Measurements from ENCODE around the gene MAU2. TPM values are rescaled to one million over a fixed set of nuclear protein-coding genes. Genes with fewer than 3 reads are reported as not detected.

MAU2 gene
- total RNA-seq, 1 donor from 2014 or later: 37.0 TPM

GRCh38 chr19:19337120-19337519 is 16.5 kb downstream of the MAU2 start:
- Histone ChIP-seq H3K79me2 (ENCODE audit: insufficient read depth, low read length) (peaks cover 31% of the 10 kb centered on the region), H3K4me1 (ENCODE audit: insufficient read depth, low read length) (peaks cover 12% of the 10 kb centered on the region), H4K20me1 (ENCODE audit: insufficient read depth, low read length) (peaks cover 42% of the 10 kb centered on the region), H3K9ac (ENCODE audit: low read length) (no peak overlapping the region), H3K36me3 (ENCODE audit: insufficient read depth, low read length) (peaks cover 26% of the 10 kb centered on the region), H3K4me3 (ENCODE audit: insufficient read depth, low read depth, low read length) (no peak overlapping the region), H3K4me2 (ENCODE audit: low read length) (no peak overlapping the region), H3K27ac (ENCODE audit: low read depth, low read length) (no peak overlapping the region), H3K27me3 (ENCODE audit: insufficient read depth, low read length) (no peaks in the 10 kb centered on the region), H3K9me3 (ENCODE audit: insufficient read depth, low read depth, low read length) (no peaks in the 10 kb centered on the region), H2AFZ (ENCODE audit: low read depth, low read length) (no peak overlapping the region)
- peaks cover 10% of the 10 kb centered on the region for H3K36me3 Mint-ChIP-seq (ENCODE audit: low read depth, unreplicated experiment)
- H3K27me3 Mint-ChIP-seq (ENCODE audit: low read depth, unreplicated experiment): no peaks in the 10 kb centered on the region
- DNase-seq (ENCODE audit: low read depth) (no peak), FAIRE-seq (no peak)
- no peaks in the 10 kb centered on the region for H3K4me1 Mint-ChIP-seq (ENCODE audit: low read depth, unreplicated experiment)
- no peaks in the 10 kb centered on the region for H3K9me3 Mint-ChIP-seq (ENCODE audit: unreplicated experiment)
- H3K4me3 Mint-ChIP-seq (ENCODE audit: unreplicated experiment): no peak overlapping the region
- no peak for TF ChIP-seq CTCF (IDR thresholded peaks at IDR 0.05; ENCODE audit: insufficient read depth, low read depth, low read length)
- TF ChIP-seq EZH2 (IDR thresholded peaks at IDR 0.05; ENCODE audit: insufficient read depth, low read length): no peak
- no peak overlapping the region for H3K27ac Mint-ChIP-seq (ENCODE audit: unreplicated experiment)

DNA sequence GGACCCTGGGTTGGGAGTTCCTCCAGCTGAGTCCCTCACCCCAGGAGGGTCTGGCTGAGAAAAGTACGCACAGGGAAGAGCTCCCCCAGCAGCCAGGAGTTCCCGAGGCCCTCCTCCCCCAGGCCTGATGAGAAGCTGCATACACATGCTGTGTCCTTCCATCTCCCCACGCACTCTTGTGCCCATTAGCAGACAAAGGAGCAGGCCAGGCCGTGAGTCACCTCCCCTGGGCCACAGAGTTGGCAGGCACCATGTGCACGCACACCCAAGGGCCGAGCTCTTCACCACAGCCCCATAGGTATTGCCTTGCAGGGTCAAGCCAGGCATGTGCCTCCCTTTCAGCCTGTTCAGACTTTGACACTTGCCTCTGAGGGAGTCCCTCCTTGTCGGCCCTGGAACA is 17.5 kb downstream of the MAU2 start:
- no peaks in the 10 kb centered on the region for H3K9me3 Mint-ChIP-seq (ENCODE audit: unreplicated experiment)
- DNase-seq (ENCODE audit: low read depth) (peak; percentile 71), FAIRE-seq (no peak)
- peaks cover 12% of the 10 kb centered on the region for H3K4me1 ChIP-seq (ENCODE audit: insufficient read depth, low read length)
- no peaks in the 10 kb centered on the region for H3K9me3 ChIP-seq (ENCODE audit: insufficient read depth, low read depth, low read length)
- TF ChIP-seq EZH2 (IDR thresholded peaks at IDR 0.05; ENCODE audit: insufficient read depth, low read length) (no peak), CTCF (IDR thresholded peaks at IDR 0.05; ENCODE audit: insufficient read depth, low read depth, low read length) (no peak)
- peak overlapping the region; percentile 4 for H3K4me2 ChIP-seq (ENCODE audit: low read length)
- no peaks in the 10 kb centered on the region for H3K27me3 ChIP-seq (ENCODE audit: insufficient read depth, low read length)
- no peak overlapping the region for H3K9ac ChIP-seq (ENCODE audit: low read length)
- peaks cover 38% of the 10 kb centered on the region for H4K20me1 ChIP-seq (ENCODE audit: insufficient read depth, low read length)
- peaks cover 10% of the 10 kb centered on the region for H3K36me3 Mint-ChIP-seq (ENCODE audit: low read depth, unreplicated experiment)
- peak overlapping the region; percentile 2 for H3K27ac ChIP-seq (ENCODE audit: low read depth, low read length)
- H3K4me3 Mint-ChIP-seq (ENCODE audit: unreplicated experiment): no peak overlapping the region
- H3K27me3 Mint-ChIP-seq (ENCODE audit: low read depth, unreplicated experiment): no peaks in the 10 kb centered on the region
- H3K79me2 ChIP-seq (ENCODE audit: insufficient read depth, low read length): peaks cover 23% of the 10 kb centered on the region
- no peak overlapping the region for H3K27ac Mint-ChIP-seq (ENCODE audit: unreplicated experiment)
- no peak overlapping the region for H2AFZ ChIP-seq (ENCODE audit: low read depth, low read length)
- no peaks in the 10 kb centered on the region for H3K4me1 Mint-ChIP-seq (ENCODE audit: low read depth, unreplicated experiment)
- H3K4me3 ChIP-seq (ENCODE audit: insufficient read depth, low read depth, low read length): no peak overlapping the region
- H3K36me3 ChIP-seq (ENCODE audit: insufficient read depth, low read length): peaks cover 30% of the 10 kb centered on the region

DNA sequence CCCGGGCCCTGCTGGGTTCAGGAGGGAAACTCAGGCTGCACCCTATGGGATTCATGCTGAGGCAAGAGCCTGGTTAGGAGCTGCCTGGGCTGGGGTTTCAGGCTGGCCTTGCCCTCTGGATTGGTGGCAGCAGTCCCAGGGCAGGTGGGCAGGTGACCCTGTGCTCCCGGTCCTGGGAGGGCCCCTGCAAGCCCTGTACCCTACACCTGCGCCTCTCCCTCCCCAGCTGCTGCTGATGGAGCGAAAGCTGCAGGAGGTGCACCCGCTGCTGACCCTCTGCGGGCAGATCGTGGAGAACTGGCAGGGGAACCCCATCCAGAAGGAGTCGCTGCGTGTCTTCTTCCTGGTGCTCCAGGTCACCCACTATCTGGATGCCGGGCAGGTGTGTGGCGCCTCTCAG is 20.4 kb downstream of the MAU2 start:
- H2AFZ ChIP-seq (ENCODE audit: low read depth, low read length): no peak overlapping the region
- no peak overlapping the region for H3K4me2 ChIP-seq (ENCODE audit: low read length)
- H3K27ac Mint-ChIP-seq (ENCODE audit: unreplicated experiment): no peak overlapping the region
- DNase-seq (ENCODE audit: low read depth) (no peak), FAIRE-seq (no peak)
- H3K9ac ChIP-seq (ENCODE audit: low read length): no peak overlapping the region
- H3K9me3 ChIP-seq (ENCODE audit: insufficient read depth, low read depth, low read length): no peaks in the 10 kb centered on the region
- H3K36me3 Mint-ChIP-seq (ENCODE audit: low read depth, unreplicated experiment): peaks cover 8% of the 10 kb centered on the region
- H3K4me3 Mint-ChIP-seq (ENCODE audit: unreplicated experiment): no peak overlapping the region
- no peaks in the 10 kb centered on the region for H3K27me3 Mint-ChIP-seq (ENCODE audit: low read depth, unreplicated experiment)
- no peak overlapping the region for H3K27ac ChIP-seq (ENCODE audit: low read depth, low read length)
- peaks cover 12% of the 10 kb centered on the region for H3K4me1 ChIP-seq (ENCODE audit: insufficient read depth, low read length)
- peaks cover 12% of the 10 kb centered on the region for H4K20me1 ChIP-seq (ENCODE audit: insufficient read depth, low read length)
- no peaks in the 10 kb centered on the region for H3K27me3 ChIP-seq (ENCODE audit: insufficient read depth, low read length)
- peaks cover 33% of the 10 kb centered on the region for H3K36me3 ChIP-seq (ENCODE audit: insufficient read depth, low read length)
- H3K4me1 Mint-ChIP-seq (ENCODE audit: low read depth, unreplicated experiment): no peaks in the 10 kb centered on the region
- TF ChIP-seq EZH2 (IDR thresholded peaks at IDR 0.05; ENCODE audit: insufficient read depth, low read length): no peak
- no peaks in the 10 kb centered on the region for H3K79me2 ChIP-seq (ENCODE audit: insufficient read depth, low read length)
- H3K9me3 Mint-ChIP-seq (ENCODE audit: unreplicated experiment): no peaks in the 10 kb centered on the region
- H3K4me3 ChIP-seq (ENCODE audit: insufficient read depth, low read depth, low read length): no peak overlapping the region
